GM11168 (cell line): ENCODE data around the gene SRRD.

Experiments
- in situ Hi-C: fragments of 300-500 bp; cut with MboI; formaldehyde crosslinking; loops from one replicate; pipeline ENCODE4 v1.12.0; 2022; ENCODE audit warnings: low sequenced_read_pairs; ENCODE audit not compliant: unreplicated experiment

Gene SRRD

DNA sequence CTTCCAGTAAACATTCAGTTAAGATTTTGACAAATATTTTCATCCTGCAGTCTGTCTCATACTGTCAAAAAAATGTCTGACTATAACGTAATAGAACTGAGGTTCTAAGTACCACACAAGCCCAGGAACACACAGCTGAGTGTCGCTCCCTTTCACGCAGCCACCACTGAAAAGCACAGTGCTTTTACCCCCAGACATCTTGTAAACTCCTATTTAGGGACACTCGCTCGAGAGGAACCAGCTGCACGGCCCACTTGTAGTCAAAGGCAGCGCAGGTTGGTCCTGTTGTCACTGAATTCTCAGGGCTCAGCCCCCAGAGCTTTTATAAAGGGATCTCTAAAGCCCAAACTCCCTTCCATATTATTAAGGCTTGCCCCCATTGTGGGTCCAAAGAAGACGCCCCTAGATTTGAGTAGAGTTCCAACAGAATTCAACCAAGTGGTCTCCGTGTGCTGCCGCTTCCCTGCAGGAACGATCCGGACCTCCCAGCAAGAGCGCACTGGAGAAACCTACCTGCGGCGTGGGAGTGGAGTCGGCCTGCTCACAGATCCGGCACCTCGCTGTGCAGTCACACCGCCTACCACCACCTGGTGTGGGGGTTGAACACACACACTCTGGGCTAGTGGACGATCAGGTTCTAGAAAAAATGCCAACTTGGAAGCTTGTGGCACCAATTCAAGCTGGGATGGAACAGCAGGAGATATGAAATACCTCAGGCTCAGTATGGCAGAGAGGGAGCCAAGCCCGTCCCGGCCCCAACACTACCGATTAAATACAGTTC is 31.3 kb upstream of the SRRD start:
- in situ Hi-C loops, result loop anchor here (5.0 to 25.0 kb wide), 2 partner anchors 45 to 90 kb away; no protein-coding TSS in a partner anchor

DNA sequence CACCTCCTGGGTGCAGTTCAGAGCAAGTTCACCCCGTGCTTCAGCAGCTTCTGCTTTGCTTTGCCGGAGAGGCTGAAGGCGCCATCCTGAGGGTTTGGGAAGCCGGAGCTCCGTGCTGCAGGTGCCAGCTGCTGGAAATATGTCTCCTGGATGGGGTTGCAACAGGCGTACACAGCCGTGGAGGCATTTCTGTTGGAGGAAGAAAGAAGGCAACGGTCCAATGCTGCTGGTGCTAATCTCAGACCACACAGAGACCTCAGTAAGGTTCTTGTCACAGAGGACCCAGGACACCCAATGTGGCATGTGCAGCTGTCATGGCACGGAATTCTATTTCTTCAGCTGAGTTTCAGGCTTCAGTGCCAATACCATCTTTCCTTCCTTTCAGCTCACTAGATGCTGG is 30.5 kb upstream of the SRRD start:
- in situ Hi-C loops, result loop anchor here (5.0 to 25.0 kb wide), 2 partner anchors 46 to 91 kb away; no protein-coding TSS in a partner anchor

DNA sequence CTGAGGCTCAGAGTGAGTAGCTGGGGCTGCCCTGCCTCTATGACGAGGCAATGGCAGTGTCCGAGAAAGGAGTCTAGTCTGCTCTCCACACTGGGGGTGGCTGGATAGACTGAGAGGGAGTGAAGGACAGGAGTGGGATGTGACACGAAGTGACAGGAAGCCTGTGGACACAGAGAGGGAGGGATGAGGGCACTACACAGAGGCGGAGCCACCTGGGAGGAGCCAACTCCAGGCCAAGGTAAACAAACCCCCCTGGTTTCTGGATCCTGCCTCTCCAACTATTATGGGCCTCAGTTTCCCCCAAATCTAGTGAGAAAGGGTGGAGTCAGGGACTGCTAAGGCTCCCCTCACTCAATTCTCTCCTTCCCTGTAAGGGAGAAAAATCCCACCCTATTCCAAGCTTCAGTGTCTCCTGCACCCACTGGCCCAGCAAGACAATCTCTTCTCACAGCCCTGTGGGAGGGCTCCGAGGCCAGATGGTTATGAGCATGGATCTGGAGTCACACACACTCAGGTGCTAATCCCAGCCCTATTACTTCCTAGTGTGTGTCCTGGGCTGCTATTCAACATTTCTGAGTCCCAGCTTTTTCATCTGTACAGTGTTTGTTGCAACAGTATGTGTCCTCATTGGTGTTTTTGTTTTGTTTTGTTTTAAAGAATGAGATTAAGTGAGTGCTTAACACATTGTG is 29.7 kb upstream of the SRRD start:
- in situ Hi-C loops, result loop anchor here (5.0 to 25.0 kb wide), 2 partner anchors 47 to 92 kb away; no protein-coding TSS in a partner anchor

DNA sequence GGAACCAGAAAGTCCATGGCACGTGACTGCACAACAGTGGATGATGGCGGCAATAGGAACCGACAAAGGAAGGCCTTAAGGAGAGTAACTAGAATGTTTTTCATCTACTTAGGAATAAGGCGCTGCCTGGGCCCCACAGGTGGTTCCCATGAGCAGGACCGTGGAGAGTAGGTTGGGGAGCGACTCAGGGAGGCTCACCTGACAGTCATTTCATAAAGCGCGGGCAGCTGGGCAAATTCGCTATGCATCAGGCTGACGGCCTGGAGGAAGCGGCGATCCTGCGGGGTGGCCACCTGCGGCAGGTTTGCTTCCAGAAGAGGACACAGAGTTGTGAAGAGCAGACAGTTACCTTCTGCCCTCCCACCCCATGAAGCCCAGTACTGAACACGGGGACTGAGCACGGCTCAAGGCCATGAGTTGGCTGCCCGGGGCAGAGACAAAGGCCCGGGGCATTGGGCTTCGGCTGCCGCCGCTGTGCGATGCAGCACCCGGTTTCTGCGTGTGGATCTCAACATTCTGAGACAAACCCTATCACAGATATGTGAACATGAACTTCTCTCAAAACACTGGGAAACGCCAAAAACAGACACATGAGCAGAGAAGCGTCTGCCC is 25.9 kb upstream of the SRRD start:
- in situ Hi-C loops, result loop anchor here (25.0 kb wide), 1 partner anchor 95 kb away; no protein-coding TSS in a partner anchor

DNA sequence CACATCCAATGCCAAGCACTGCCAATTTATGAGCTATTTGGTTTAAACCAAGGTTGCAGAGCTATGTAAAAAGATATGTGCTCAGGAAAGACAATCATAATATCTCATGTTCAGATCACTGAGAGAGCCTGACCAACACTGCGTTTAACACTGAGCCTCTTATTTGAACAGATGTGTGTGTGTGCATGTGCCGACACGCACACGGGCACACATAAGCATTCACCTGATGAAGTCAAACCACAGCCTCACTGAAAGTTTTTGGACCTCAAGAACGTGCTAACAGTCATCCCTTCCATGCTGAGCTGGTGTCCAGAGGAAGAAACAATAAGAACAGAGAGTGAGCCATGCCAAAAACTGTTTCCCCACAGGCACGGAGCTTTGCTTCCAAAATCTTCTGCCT is 23.5 kb upstream of the SRRD start:
- in situ Hi-C loops, result loop anchor here (25.0 kb wide), 1 partner anchor 98 kb away; no protein-coding TSS in a partner anchor

DNA sequence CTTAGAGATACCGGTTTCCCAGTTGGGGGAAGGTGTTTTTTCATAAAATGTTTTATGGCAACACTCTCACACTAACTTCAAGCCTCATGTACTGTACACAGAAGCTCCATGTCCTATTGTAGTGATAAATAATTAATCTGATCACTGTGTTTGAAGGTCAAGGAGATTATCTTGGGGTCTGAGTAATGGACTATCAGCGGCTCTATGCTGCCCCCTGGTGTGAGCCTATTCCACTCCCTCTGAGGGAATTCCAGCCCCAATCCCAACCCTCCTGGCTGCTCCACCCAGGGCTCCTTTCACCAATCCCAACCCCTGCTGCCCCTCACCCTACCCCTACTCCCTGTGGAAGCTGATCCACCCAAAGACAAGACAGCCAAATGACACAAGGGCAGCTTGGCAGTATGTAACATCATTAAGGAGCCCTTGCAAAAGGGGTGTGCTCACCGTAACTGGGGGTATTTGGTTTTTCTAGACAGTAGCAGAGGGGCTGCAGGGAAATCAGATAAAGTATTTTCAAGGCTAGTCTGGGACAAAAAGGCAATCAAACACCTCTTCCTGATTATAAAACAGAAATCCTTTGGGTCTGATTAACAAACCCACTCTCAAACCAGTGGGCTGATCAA is 22.4 kb upstream of the SRRD start:
- in situ Hi-C loops, result loop anchor here (25.0 kb wide), 1 partner anchor 99 kb away; no protein-coding TSS in a partner anchor

DNA sequence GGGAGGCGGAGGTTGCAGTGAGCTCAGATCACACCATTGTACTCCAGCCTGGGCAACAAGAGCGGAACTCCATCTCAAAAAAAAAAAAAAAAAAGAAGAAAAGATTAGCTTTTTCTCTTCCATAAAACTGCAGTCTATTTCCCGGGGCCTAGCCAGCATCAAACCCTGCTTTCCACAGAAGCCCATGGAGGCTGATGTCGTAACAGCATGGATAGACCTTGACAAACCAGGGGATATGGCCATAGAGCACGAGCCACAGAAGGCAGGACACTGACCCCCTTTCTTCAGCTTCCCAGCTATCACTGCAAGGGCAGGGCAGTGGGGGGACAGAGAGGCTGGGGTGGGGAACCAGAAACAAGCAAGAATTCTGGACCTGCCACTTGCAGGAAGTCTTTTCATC is 21.6 kb upstream of the SRRD start:
- in situ Hi-C loops, result loop anchor here (25.0 kb wide), 1 partner anchor 100 kb away; no protein-coding TSS in a partner anchor

DNA sequence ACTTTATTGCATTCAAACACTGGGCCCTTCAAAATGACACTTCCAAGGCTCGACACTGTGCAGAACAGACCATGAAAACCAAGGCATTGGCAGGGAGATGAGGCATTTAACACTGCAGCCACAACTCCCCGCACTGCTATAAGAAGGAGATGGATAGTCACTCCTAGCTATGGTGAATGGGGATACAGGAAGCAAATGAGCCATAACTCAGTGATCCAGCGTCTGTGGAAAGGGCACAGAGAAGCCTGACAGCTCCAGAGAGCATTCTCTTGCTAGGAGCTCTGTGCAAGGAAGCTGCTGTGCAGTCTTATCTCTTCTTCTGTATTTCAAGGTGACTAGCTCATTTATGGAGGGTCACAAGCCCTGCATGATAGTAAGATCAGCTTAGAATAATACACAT is 21.0 kb upstream of the SRRD start:
- in situ Hi-C loops, result loop anchor here (25.0 kb wide), 1 partner anchor 100 kb away; no protein-coding TSS in a partner anchor

DNA sequence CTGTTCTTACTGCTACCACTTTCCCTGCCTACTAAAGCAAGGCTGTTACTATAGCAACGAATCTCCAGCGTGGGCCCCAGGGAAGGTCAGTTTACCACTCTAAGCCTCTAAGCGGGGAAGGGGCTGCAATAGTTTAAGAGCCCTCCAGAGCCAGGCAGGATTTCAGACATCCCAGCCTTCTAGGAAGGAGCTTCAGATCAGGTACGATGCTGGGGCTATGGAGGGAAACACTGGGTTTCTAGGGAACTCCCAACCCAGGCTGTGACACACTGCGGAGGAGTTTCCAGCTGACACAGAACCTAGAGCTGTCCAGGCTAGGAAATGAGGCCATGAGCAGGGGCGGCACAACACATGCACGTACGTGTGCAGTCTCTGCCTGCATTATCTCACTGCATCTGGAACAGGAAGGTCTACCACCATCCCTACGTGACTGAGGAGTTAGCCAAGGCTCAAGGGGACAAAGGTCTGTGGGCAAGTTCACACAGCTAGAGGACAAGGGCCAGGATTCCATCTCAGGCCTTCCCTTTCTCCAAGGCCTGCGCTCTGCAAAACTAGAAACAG is 20.5 kb upstream of the SRRD start:
- in situ Hi-C loops, result loop anchor here (25.0 kb wide), 1 partner anchor 101 kb away; no protein-coding TSS in a partner anchor

DNA sequence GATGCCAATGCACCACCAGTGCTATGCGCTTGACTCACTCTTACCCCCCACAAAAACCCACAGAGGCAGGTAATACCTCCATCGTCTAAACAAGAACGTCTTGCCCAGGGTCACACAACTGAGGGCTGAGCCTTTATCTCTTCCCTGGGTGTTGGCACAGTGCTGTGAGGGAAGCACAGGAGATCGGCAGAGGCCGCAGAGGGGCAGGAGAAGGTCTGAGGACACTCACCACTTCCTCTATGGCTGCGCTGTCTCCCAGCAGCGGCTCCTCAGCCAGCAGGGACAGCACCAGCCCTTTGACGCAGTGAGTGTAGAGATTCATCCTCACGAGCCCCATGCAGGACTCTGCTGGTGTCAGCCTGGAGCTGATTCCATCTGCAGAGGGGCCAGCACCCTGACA is 20.0 kb upstream of the SRRD start:
- in situ Hi-C loops, result loop anchor here (25.0 kb wide), 1 partner anchor 101 kb away; no protein-coding TSS in a partner anchor

DNA sequence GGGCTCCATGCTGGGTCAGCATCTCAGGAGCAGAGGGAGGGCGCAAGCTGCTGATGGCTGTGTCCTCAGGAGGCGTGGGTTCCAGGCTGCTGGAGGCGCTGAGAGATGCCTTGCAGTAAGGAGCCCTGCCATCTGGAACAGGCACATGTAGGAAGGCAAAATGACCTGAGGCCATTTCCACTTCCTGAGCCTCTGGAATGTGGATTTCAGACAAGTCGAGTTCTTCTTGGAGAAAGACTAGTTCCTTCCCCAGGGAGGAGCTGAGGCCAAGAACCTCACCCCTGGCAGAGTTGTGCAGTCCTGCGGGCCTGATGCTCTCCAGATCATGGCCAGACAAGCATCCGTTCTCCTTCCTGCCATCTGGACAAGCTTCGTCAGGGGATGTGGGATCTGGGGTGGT is 19.4 kb upstream of the SRRD start:
- in situ Hi-C loops, result loop anchor here (25.0 kb wide), 1 partner anchor 102 kb away; no protein-coding TSS in a partner anchor

DNA sequence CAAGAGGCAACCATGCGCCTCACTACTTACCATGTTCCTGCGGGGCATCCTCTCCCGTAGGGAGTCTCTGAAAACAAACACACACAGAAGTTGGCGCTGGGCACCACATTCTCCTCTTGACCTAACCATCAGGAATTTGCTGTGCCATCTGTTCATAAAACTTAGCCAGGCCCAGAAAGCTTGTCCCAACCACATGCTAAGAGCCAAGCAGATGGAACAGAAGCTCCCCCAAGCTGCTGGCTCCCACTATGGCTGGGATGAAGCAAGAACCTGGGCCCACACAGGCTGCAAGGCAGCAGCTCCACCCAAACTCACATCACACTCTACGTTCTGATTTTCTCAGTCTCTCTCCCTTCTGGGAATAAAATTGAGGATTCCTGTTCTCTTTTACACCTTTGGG is 17.5 kb upstream of the SRRD start:
- in situ Hi-C loops, result loop anchor here (25.0 kb wide), 1 partner anchor 104 kb away; no protein-coding TSS in a partner anchor

DNA sequence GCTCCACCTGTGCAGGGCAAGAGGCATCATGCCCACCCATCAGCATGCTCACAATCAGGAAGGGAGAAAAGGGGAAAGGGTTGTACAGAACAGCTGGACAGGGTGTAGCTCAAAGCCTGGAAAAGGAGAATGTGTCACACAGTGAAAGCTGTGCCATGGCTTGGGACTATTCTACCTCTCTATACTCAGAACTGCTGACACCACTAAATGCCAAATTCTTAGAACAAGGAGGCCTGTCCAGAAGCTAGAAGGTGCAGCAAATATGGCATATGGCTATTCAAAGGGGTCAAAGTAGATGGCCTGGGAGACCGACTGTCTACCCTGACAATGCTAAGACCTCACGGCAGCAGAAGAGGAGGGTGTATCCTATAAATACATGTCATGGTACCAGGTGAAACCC is 12.9 kb upstream of the SRRD start:
- in situ Hi-C loops, result loop anchor here (25.0 kb wide), 1 partner anchor 109 kb away; no protein-coding TSS in a partner anchor

DNA sequence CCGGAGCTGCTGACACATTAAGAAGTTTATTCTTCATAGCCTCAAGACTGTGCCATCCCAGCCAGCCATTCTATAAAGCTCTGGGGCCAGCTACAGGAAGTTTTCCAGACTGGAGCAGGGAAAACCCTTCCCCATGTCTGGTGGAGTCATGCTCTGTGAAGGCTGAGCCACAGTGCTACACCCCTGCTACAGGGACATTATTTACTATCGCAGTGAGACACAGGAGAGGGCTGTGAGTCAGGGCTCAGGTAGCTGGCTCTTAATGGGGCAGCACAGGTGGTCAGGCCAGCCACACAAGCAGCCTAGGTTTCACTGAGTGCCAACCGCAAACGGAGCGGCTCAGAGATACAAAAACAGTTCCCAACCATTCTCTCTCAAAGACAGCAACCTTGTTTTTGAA is 12.2 kb upstream of the SRRD start:
- in situ Hi-C loops, result loop anchor here (25.0 kb wide), 1 partner anchor 109 kb away; no protein-coding TSS in a partner anchor

DNA sequence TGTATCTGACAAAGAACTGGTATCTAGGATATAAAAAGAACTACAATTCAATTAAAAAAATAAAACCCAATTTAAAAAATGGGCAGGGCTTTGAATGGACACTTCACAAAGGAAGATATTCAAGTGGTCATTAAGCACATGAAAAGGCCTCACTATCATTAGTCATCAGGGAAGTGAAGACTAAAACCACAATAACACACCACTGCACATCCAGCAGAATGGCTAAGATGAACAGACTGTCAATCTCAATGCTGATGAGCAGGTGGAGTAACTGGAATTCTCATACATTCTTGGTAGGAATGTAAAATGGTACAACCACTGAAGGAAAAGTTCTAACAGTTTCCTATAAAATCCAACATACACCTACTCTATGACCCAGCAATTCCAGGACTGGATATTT is 9.0 kb upstream of the SRRD start:
- in situ Hi-C loops, result loop anchor here (25.0 kb wide), 1 partner anchor 112 kb away; no protein-coding TSS in a partner anchor

DNA sequence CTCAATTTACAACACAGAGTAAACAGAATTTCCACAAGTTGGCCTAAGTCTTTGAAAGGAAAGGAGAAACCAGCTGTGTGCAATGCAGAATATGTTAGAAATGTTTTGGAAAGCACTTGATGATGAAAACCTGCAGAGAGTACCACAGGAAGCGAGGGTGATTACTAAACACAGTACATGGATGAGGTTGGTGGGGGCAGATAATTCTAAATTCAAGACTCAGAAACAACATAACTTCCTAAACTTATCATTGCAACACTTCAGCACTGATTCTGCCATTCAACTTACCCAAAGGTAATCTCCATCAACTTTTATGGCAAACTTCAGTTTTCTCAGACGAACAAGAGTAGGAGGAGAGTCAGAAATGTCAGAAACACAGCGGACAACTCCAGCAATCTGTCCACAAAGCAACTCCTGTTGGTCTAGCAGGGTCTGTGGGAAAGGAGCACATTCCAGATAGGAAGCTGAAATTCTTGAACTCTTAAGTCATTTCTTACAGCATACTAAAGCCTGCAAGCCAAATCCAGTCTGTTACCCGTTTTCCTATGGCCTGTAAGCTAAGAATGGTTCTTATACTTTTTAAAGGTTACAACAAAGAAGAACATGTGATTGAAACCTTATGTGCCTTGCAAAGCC is 6.9 kb upstream of the SRRD start:
- in situ Hi-C loops, result no loop called here

DNA sequence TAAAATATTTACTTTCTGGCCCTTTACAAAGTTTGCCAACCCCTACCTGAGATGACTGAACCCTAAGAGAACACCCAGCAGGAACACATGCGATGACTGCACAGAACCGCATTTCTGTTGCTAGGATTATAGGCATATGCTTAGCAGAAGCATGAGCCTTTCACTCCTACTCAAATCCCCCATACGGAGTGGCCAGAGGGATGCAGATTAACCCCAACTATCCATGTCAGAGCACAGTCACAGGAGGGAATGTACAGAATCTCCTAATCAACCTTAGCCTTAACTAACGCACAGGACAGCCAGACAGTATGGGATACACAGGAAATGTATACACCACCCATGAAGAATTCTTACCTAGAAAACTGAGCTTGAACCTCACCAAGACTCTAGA is 6.3 kb upstream of the SRRD start:
- in situ Hi-C loops, result no loop called here

DNA sequence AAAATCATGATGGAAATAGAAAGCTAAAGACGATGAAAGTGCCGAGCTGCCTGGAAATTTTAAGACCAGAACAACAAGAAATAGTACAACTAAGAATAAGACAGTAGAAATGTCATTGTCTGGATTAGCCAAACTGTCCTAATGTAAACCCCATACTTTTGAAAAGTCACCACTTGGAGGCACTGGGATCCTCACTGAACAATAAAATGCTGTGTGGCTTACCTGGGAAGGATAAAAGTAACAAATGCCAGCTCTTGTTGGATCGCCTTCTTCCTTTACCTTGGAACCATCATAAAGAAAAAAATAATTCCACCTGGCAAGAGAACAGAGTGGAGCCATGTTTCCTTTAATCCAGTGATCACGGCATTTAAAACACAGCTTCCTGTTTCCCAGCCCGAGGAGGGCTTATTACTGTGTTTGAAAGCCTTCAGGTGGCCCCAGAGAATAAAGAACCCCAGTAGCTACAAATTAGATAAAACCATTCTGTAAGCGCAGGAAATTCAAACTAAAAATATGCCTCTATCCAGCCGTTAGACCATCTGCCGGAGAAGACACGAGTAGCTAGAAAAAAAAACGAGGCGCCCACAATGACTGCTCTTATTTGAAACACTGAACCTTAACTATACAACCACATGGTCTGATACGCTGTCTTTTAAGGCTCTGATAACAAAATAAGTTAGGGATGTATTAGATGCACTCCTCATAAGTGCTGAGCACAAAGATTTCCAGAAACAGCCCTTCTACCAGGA is 4.5 kb upstream of the SRRD start:
- in situ Hi-C loops, result no loop called here
